Fibroblast of lung (primary cell): ENCODE measurements around the gene MRC1.

ENCODE experiments used
- CTCF ChIP-seq, 2 donors: IDR thresholded peaks in 1 of 2; conservative IDR thresholded peaks in 1 of 2; 1 replicate in 1 of 2; 2 replicates in 1 of 2; pipeline ENCODE4 v1.5.1; 2011 to 2012; ENCODE audit warnings: low read length in 2 of 2, control low read depth in 1 of 2, inconsistent platforms in 1 of 2, low read depth in 1 of 2, mild to moderate bottlenecking in 1 of 2
- EZH2 ChIP-seq: IDR thresholded peaks from 2 replicates; pipeline ENCODE4 v1.5.1; 2012; ENCODE audit warnings: low read length, control low read depth, mild to moderate bottlenecking; ENCODE audit errors: missing control alignments

GRCh38 chr10:17954861-17955260 lies 145.7 kb downstream of the MRC1 start:
- TF ChIP-seq CTCF (conservative IDR thresholded peaks at IDR 0.05 in 1 of 2, IDR thresholded peaks at IDR 0.05 in 1 of 2; ENCODE audit: low read depth in 1 of 2, low read length in 2 of 2) = no peak
- no peak for TF ChIP-seq EZH2
